IMR-90 (cell line): Measurements from ENCODE around the gene PRKCH.

Source experiments
- BHLHE40 ChIP-seq: fragments of 150-350 bp; IDR thresholded peaks from 2 replicates; pipeline ENCODE4 v1.6.1; 2016; ENCODE audit warnings: mild to moderate bottlenecking, low read depth, low read length
- POLR2A ChIP-seq: IDR thresholded peaks from 2 replicates; pipeline ENCODE4 v1.6.1; 2012; ENCODE audit warnings: mild to moderate bottlenecking, low read depth, low read length
- RFX5 ChIP-seq: IDR thresholded peaks from 2 replicates; pipeline ENCODE4 v1.8.0; 2012; ENCODE audit warnings: low read depth, mild to moderate bottlenecking, low read length, moderate library complexity
- TF ChIP-seq, protein P1 (sequence below): conservative IDR thresholded peaks from 2 replicates; pipeline ENCODE4 v1.5.1; 2012; ENCODE audit warnings: mild to moderate bottlenecking, low read depth, low read length, improper control_type of control experiment

GRCh38 chr14:61331992-61332657 lies 10.7 kb downstream of the PRKCH start:
- TF ChIP-seq, protein P1, sequence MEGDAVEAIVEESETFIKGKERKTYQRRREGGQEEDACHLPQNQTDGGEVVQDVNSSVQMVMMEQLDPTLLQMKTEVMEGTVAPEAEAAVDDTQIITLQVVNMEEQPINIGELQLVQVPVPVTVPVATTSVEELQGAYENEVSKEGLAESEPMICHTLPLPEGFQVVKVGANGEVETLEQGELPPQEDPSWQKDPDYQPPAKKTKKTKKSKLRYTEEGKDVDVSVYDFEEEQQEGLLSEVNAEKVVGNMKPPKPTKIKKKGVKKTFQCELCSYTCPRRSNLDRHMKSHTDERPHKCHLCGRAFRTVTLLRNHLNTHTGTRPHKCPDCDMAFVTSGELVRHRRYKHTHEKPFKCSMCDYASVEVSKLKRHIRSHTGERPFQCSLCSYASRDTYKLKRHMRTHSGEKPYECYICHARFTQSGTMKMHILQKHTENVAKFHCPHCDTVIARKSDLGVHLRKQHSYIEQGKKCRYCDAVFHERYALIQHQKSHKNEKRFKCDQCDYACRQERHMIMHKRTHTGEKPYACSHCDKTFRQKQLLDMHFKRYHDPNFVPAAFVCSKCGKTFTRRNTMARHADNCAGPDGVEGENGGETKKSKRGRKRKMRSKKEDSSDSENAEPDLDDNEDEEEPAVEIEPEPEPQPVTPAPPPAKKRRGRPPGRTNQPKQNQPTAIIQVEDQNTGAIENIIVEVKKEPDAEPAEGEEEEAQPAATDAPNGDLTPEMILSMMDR = no peak
- TF ChIP-seq BHLHE40 (no peak), POLR2A (no peak), RFX5 (no peak)
